Mesendoderm (in vitro differentiated cells): ENCODE results near the gene NEDD4.

Source experiments
- DNase-seq: peaks from one replicate; pipeline ENCODE4 v3.0.0; 2013
- H2AK5ac ChIP-seq: 2 replicates; pipeline ENCODE4 v1.6.1; 2013; ENCODE audit warnings: low read length, inconsistent platforms
- H2BK120ac ChIP-seq: 2 replicates; pipeline ENCODE4 v1.6.1; 2013; ENCODE audit warnings: low read depth, mild to moderate bottlenecking, low read length, moderate library complexity, mixed read lengths
- H2BK15ac ChIP-seq: replicated peaks from 2 replicates; pipeline ENCODE4 v1.6.1; 2013; ENCODE audit warnings: low read depth, mild to moderate bottlenecking, moderate library complexity
- H2BK5ac ChIP-seq: 2 replicates; pipeline ENCODE4 v1.6.1; 2013; ENCODE audit warnings: low read length, inconsistent platforms
- H3K18ac ChIP-seq: 2 replicates; pipeline ENCODE4 v1.6.1; 2013; ENCODE audit warnings: mild to moderate bottlenecking, low read length, mixed read lengths
- H3K23ac ChIP-seq: one replicate; pipeline ENCODE4 v1.6.1; 2013; ENCODE audit warnings: low read length
- H3K27ac ChIP-seq: 2 replicates; pipeline ENCODE4 v1.5.1; 2013; ENCODE audit warnings: low read depth, mild to moderate bottlenecking, inconsistent platforms, low read length, moderate library complexity
- H3K27me3 ChIP-seq: 2 replicates; pipeline ENCODE4 v1.6.1; 2013; ENCODE audit warnings: low read length, control low read depth, mild to moderate bottlenecking, inconsistent platforms; ENCODE audit not compliant: insufficient read depth, poor library complexity
- H3K36me3 ChIP-seq: 2 replicates; pipeline ENCODE4 v1.6.1; 2013; ENCODE audit warnings: low read length, inconsistent platforms; ENCODE audit not compliant: control insufficient read depth, insufficient read depth
- H3K4ac ChIP-seq: one replicate; pipeline ENCODE4 v1.6.1; 2013; ENCODE audit warnings: low read depth, mild to moderate bottlenecking, low read length, moderate library complexity
- H3K4me1 ChIP-seq: 2 replicates; pipeline ENCODE4 v1.6.1; 2013; ENCODE audit warnings: low read depth, low read length, inconsistent platforms; ENCODE audit not compliant: control insufficient read depth
- H3K4me2 ChIP-seq: 2 replicates; pipeline ENCODE4 v1.6.1; 2013; ENCODE audit warnings: low read length
- H3K4me3 ChIP-seq: 2 replicates; pipeline ENCODE4 v1.5.1; 2013; ENCODE audit warnings: mild to moderate bottlenecking, low read length
- H3K56ac ChIP-seq: one replicate; pipeline ENCODE4 v1.6.1; 2013; ENCODE audit warnings: low read length
- H3K79me1 ChIP-seq: 2 replicates; pipeline ENCODE4 v1.6.1; 2013; ENCODE audit warnings: low read length, inconsistent platforms
- H3K79me2 ChIP-seq: 2 replicates; pipeline ENCODE4 v1.6.1; 2013; ENCODE audit warnings: mild to moderate bottlenecking, low read length; ENCODE audit not compliant: control insufficient read depth, insufficient read depth
- H3K9ac ChIP-seq: 2 replicates; pipeline ENCODE4 v1.6.1; 2013; ENCODE audit warnings: low read length, inconsistent platforms
- H4K5ac ChIP-seq: one replicate; pipeline ENCODE4 v1.6.1; 2013; ENCODE audit warnings: low read length
- H4K8ac ChIP-seq: one replicate; pipeline ENCODE4 v1.6.1; 2013; ENCODE audit warnings: low read depth, mild to moderate bottlenecking, control low read depth, low read length, moderate library complexity
- WGBS: extraction: QIAGEN DNeasy Blood & Tissue Kit; methylation state at CpG from one replicate; pipeline ENCODE4 v1.1.7; 2013; ENCODE audit warnings: low lambda C conversion rate, missing lambda C conversion rate; ENCODE audit not compliant: insufficient coverage; ENCODE audit errors: extremely low coverage; 5-methylcytosine and 5-hydroxymethylcytosine counted together

NEDD4 gene

DNA sequence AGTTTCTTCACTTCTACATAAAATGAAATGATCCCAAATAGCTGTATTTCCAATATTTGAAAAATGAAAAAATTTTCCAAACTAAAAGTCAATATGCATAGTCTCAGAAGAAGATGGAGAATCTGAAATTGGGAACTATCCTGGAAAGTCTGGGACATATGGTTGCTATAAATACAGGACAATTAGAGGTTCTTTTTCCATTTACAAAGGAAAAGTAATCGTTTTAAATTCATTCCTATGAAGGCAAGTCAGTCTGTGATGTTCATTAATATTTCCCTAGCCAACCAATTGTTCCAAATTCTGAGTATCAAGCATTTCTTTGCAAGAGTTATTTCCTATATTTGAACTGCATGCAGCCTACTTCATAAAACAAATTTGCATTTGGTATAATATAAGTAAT is 102.2 kb downstream of the NEDD4 start:
- Histone ChIP-seq H3K27ac (no peak overlapping the region), H3K4me2 (no peak overlapping the region), H3K27me3 (no peaks in the 10 kb centered on the region), H3K23ac (no peak overlapping the region), H3K4me3 (no peak overlapping the region), H3K4me1 (no peaks in the 10 kb centered on the region), H3K18ac (no peak overlapping the region), H2BK120ac (no peak overlapping the region), H3K9ac (no peak overlapping the region), H2BK15ac (no peak overlapping the region), H3K4ac (no peak overlapping the region), H3K56ac (no peak overlapping the region), H4K8ac (no peak overlapping the region), H2AK5ac (no peak overlapping the region), H2BK5ac (no peak overlapping the region), H4K5ac (no peak overlapping the region), H3K79me1 (no peaks in the 10 kb centered on the region), H3K36me3 (no peaks in the 10 kb centered on the region), H3K79me2 (no peaks in the 10 kb centered on the region)
- no CpG with 5 or more reads among the region's 1 CpG for WGBS
- DNase-seq: no peak

DNA sequence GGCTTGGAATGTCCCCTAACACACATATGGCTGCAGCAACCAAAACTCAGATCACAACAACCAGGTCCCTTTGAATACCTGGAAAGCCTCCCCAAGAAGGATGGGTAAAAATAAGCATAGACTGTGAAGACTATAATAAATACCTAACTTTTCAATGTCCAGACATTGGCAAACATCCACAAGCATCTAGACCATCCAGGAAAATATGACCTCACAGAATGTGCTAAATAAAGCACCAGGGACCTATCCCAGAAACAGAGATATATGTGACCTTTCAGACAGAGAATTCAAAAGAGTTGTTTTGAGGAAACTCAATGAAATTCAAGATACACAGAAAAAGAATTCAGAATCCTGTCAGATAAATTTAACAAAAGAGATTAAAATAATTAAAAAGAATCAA is 109.2 kb downstream of the NEDD4 start:
- Histone ChIP-seq H3K4ac (no peak overlapping the region), H3K4me1 (no peaks in the 10 kb centered on the region), H3K27me3 (no peaks in the 10 kb centered on the region), H3K79me2 (no peaks in the 10 kb centered on the region), H2BK5ac (no peak overlapping the region), H3K18ac (no peak overlapping the region), H3K27ac (no peak overlapping the region), H3K4me2 (no peak overlapping the region), H3K23ac (no peak overlapping the region), H3K79me1 (no peaks in the 10 kb centered on the region), H3K36me3 (no peaks in the 10 kb centered on the region), H2BK120ac (no peak overlapping the region), H3K56ac (no peak overlapping the region), H2AK5ac (no peak overlapping the region), H3K9ac (no peak overlapping the region), H2BK15ac (no peak overlapping the region), H3K4me3 (no peak overlapping the region), H4K5ac (no peak overlapping the region), H4K8ac (no peak overlapping the region)
- DNase-seq: no peak

DNA sequence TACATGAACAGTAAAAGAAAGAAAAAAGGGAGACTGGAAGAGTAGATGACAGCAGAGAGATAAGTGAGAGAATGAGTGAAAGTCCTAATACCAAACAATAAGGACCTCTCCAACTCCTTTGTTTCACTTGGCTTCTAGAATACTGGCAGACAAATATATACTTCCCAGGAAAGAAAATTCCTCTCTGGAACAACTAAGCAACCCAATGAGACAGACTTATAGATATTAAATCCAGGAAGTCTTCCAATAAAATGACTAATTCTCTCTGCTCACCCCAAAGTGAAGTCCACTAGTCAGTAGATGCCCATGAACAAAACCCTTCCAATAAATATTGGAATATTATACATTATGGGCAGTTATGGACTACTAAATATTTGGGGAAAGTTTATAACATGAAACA is 114.2 kb downstream of the NEDD4 start:
- no peaks in the 10 kb centered on the region for H3K27me3 ChIP-seq
- no peak overlapping the region for H3K4me3 ChIP-seq
- H3K18ac ChIP-seq: no peak overlapping the region
- no peaks in the 10 kb centered on the region for H3K4me1 ChIP-seq
- H3K9ac ChIP-seq: no peak overlapping the region
- H3K79me1 ChIP-seq: no peaks in the 10 kb centered on the region
- no peak for DNase-seq
- H2BK5ac ChIP-seq: no peak overlapping the region
- H3K4ac ChIP-seq: no peak overlapping the region
- H4K8ac ChIP-seq: no peak overlapping the region
- H2AK5ac ChIP-seq: no peak overlapping the region
- H3K36me3 ChIP-seq: no peaks in the 10 kb centered on the region
- H3K79me2 ChIP-seq: no peaks in the 10 kb centered on the region
- no peak overlapping the region for H3K4me2 ChIP-seq
- H3K23ac ChIP-seq: no peak overlapping the region
- H4K5ac ChIP-seq: no peak overlapping the region
- no peak overlapping the region for H3K56ac ChIP-seq
- no peak overlapping the region for H2BK120ac ChIP-seq
- H3K27ac ChIP-seq: no peak overlapping the region
- no peak overlapping the region for H2BK15ac ChIP-seq

DNA sequence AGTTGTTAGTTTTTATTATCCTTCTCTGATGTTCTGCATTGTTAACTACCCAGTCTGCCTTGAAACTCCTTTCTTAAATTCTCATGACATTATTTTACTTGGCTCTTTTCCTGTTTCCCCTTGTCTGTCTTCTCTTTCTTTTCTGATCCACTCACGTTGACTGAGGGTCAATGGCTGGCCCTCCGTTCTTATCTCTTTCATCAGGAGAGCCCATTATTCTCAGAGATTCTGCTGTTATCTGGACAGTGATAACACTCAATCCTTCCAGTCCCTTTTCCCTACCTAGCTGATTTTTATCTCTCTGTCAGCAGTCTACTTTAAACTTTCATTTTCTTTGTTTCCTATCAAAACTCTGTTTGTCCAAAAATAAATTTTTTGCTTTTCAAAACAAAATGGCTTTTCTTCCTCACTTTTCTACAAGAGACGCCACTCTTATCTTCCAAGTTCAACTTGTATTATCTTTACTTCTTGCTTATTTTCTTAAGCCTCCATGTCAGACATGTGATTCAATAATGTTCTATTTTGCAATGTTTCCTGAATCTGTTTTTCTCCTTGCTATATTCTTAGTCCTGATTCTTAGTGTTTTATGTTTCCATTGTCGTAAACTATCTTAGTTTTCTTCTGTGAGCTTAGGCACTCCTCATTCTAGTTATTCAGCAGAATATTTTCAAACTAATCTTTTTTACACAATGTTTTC is 120.2 kb downstream of the NEDD4 start:
- Histone ChIP-seq H2BK120ac (no peak overlapping the region), H3K4me2 (no peak overlapping the region), H4K8ac (no peak overlapping the region), H3K23ac (no peak overlapping the region), H2BK15ac (no peak overlapping the region), H3K27me3 (no peaks in the 10 kb centered on the region), H3K27ac (no peak overlapping the region), H2AK5ac (no peak overlapping the region), H3K18ac (no peak overlapping the region), H3K4me3 (no peak overlapping the region), H3K36me3 (no peaks in the 10 kb centered on the region), H3K56ac (no peak overlapping the region), H4K5ac (no peak overlapping the region), H3K4me1 (peaks cover 4% of the 10 kb centered on the region), H3K9ac (no peak overlapping the region), H3K4ac (no peak overlapping the region), H2BK5ac (no peak overlapping the region), H3K79me2 (no peaks in the 10 kb centered on the region), H3K79me1 (no peaks in the 10 kb centered on the region)
- DNase-seq: peak; percentile 83
- no CpG with 5 or more reads among the region's 4 CpGs for WGBS

DNA sequence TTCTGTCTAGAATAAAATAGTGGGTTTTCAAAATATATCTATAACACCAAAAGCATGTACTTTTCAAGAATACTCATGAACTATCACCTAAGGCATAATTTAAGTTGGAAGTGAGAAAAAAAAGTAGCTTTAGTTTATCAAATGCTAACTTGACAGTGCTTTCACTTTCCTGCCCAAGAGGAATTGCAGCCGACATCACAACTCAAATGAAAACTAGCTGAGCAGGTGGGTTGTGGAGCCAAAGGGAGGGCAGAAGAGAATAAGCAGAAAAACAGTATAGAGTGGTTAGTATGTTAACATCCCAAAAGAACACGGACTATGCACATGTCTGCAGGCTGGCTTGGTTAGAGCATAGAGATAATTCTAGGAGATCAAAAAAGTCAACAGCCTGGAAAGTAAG is 120.9 kb downstream of the NEDD4 start:
- Histone ChIP-seq H3K56ac (peak overlapping the region; percentile 17), H3K79me2 (no peaks in the 10 kb centered on the region), H3K36me3 (no peaks in the 10 kb centered on the region), H3K23ac (no peak overlapping the region), H3K4me1 (peaks cover 4% of the 10 kb centered on the region), H3K18ac (no peak overlapping the region), H3K4me3 (no peak overlapping the region), H3K27ac (no peak overlapping the region), H2BK120ac (no peak overlapping the region), H3K27me3 (no peaks in the 10 kb centered on the region), H3K4ac (no peak overlapping the region), H3K79me1 (no peaks in the 10 kb centered on the region), H4K8ac (no peak overlapping the region), H2AK5ac (no peak overlapping the region), H3K9ac (no peak overlapping the region), H2BK15ac (no peak overlapping the region), H2BK5ac (no peak overlapping the region), H4K5ac (no peak overlapping the region), H3K4me2 (no peak overlapping the region)
- WGBS: no CpG with 5 or more reads among the region's 2 CpGs
- DNase-seq: peak; percentile 3

DNA sequence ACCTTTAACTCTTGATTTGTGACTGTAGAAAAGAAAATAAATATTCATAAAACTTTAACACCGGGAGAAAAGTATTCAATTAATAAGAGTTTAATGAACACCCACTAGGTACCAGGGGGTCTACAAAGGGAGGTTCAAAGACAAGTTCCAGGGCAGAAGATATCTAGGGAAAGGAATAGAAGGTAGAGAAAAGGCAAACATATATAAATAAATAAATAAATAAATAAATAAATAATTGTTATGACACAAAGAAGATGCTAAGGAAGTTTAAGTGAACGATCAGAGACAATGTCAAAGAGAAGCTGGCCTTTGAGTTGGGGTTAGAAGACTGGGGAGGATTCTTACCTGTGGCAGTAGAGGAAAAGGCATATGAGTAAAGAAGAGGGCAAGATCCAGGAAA is 123.8 kb downstream of the NEDD4 start:
- Histone ChIP-seq H3K4me1 (peaks cover 4% of the 10 kb centered on the region), H3K79me1 (no peaks in the 10 kb centered on the region), H3K4ac (no peak overlapping the region), H4K8ac (no peak overlapping the region), H3K18ac (no peak overlapping the region), H3K4me2 (no peak overlapping the region), H2BK120ac (no peak overlapping the region), H4K5ac (no peak overlapping the region), H3K79me2 (no peaks in the 10 kb centered on the region), H3K27me3 (no peaks in the 10 kb centered on the region), H2BK5ac (no peak overlapping the region), H3K56ac (no peak overlapping the region), H3K9ac (no peak overlapping the region), H3K27ac (no peak overlapping the region), H2BK15ac (no peak overlapping the region), H3K36me3 (no peaks in the 10 kb centered on the region), H2AK5ac (no peak overlapping the region), H3K23ac (no peak overlapping the region), H3K4me3 (no peak overlapping the region)
- no peak for DNase-seq
- no CpG with 5 or more reads among the region's 2 CpGs for WGBS
